HL-60 (cell line): ENCODE results near the gene XYLB.
A peak's percentile ranks its signal among the peaks of the same experiment; 100 is the strongest.

Experiments used
- DNase-seq, 2 experiments: peaks; one replicate each; pipeline ENCODE4 v3.0.0-alpha.2; 2010 to 2020; ENCODE audit warnings: low read depth in 1 of 2, low spot score in 1 of 2
- H3K27ac ChIP-seq: fragments of 250-450 bp; sonication (Bioruptor Pico); replicated peaks from 2 replicates; pipeline ENCODE4 v1.5.1; 2020; ENCODE audit warnings: mild to moderate bottlenecking, moderate library complexity
- H3K27me3 ChIP-seq: fragments of 250-450 bp; sonication (Bioruptor Pico); 2 replicates; pipeline ENCODE4 v1.5.1; 2021; ENCODE audit warnings: mild to moderate bottlenecking, moderate library complexity; ENCODE audit not compliant: insufficient read depth, poor library complexity, severe bottlenecking
- H3K4me3 ChIP-seq: replicated peaks from 2 replicates; pipeline ENCODE4 v1.5.1; 2011; ENCODE audit warnings: mild to moderate bottlenecking, control low read depth, low read length; ENCODE audit not compliant: insufficient read depth
- GABPA ChIP-seq: IDR thresholded peaks from 2 replicates; pipeline ENCODE4 v1.6.1; 2012; ENCODE audit warnings: low read depth
- POLR2AphosphoS5 ChIP-seq: IDR thresholded peaks from 2 replicates; pipeline ENCODE4 v1.6.1; 2012; ENCODE audit warnings: low read depth
- REST ChIP-seq: IDR thresholded peaks from 2 replicates; pipeline ENCODE4 v1.6.1; 2012; ENCODE audit warnings: low read depth; ENCODE audit not compliant: insufficient replicate concordance
- SPI1 ChIP-seq: IDR thresholded peaks from 2 replicates; pipeline ENCODE4 v1.6.1; 2012; ENCODE audit warnings: low read depth, mild to moderate bottlenecking, borderline replicate concordance
- TF ChIP-seq, protein P1 (sequence below): IDR thresholded peaks from one replicate; pipeline ENCODE4 v1.5.1; 2011; ENCODE audit warnings: low read length, control low read depth, inconsistent platforms; ENCODE audit not compliant: insufficient read depth

The XYLB gene

GRCh38 chr3:38332201-38332600 lies 14.4 kb upstream of the XYLB start:
- no peak for DNase-seq
- no peaks in the 10 kb centered on the region for H3K27me3 ChIP-seq
- TF ChIP-seq, protein P1, sequence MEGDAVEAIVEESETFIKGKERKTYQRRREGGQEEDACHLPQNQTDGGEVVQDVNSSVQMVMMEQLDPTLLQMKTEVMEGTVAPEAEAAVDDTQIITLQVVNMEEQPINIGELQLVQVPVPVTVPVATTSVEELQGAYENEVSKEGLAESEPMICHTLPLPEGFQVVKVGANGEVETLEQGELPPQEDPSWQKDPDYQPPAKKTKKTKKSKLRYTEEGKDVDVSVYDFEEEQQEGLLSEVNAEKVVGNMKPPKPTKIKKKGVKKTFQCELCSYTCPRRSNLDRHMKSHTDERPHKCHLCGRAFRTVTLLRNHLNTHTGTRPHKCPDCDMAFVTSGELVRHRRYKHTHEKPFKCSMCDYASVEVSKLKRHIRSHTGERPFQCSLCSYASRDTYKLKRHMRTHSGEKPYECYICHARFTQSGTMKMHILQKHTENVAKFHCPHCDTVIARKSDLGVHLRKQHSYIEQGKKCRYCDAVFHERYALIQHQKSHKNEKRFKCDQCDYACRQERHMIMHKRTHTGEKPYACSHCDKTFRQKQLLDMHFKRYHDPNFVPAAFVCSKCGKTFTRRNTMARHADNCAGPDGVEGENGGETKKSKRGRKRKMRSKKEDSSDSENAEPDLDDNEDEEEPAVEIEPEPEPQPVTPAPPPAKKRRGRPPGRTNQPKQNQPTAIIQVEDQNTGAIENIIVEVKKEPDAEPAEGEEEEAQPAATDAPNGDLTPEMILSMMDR: no peak
- TF ChIP-seq POLR2AphosphoS5: no peak
- TF ChIP-seq SPI1: 0 out of 2 replicates have a peak, but pooled peaks have one; percentile 30
- no peak for TF ChIP-seq REST
- TF ChIP-seq GABPA: no peak
- H3K27ac ChIP-seq: no peak overlapping the region
- H3K4me3 ChIP-seq: no peak overlapping the region

DNA sequence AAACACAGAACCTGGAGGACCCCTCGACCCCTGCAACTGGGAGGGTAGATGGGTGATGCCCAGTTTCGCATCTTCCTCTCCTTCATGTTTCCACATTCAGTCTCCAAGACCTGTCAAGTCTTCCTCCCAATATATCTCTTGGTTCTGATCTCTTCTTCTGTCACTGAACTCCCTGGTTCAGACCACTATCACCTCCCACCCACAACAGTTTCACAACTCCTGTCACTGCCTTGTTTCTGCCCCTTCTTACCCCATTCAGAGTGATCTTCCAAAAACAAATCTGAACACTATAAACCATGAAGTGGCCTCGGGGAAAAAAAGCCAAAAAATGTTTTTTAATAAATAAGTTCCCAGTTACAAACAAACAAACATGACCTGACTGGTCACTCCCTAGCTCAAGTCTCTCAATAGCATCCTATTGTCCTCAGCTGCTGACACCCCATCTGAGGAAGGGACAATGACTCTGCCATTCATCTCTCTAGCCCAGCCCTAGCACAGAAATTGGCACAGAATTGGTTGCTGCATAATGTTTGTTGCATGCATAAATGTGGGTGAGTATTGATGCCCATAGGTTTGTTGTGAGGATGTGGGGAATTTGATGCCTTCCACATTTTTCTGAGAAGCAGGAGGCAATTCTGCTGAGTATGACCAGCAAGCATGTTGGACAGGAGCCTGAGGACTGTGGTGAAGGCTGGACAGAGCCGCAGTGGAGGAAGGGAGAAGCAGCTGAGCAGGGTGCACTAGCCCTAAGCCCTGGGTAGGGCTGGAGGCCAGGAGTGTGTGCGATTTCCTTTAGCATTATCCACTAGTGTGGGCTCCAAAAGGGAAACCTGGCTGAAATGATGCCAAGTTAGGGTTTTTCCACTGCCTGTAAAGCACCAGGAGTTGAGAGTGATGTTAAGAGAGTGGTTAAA lies 12.2 kb upstream of the XYLB start:
- no peak overlapping the region for H3K27ac ChIP-seq
- no peak overlapping the region for H3K4me3 ChIP-seq
- no peak for TF ChIP-seq POLR2AphosphoS5
- TF ChIP-seq GABPA: no peak
- TF ChIP-seq, protein P1: no peak
- TF ChIP-seq REST: no peak
- TF ChIP-seq SPI1: no peak
- DNase-seq: no peak
- no peaks in the 10 kb centered on the region for H3K27me3 ChIP-seq

- H3K27ac ChIP-seq: no peak overlapping the region
- no peak for DNase-seq
- no peak overlapping the region for H3K4me3 ChIP-seq
- H3K27me3 ChIP-seq: no peaks in the 10 kb centered on the region
- TF ChIP-seq, protein P1: no peak
- no peak for TF ChIP-seq GABPA
- no peak for TF ChIP-seq POLR2AphosphoS5
- TF ChIP-seq REST: no peak
- no peak for TF ChIP-seq SPI1
Observed at GRCh38 chr3:38335263-38335662, 11.3 kb upstream of the XYLB start.
